K562 (cell line): ENCODE data around the gene PCDHB13. TPM values are rescaled to one million over a fixed set of nuclear protein-coding genes. Genes with fewer than 3 reads are reported as not detected.
"Not testable (repeated sequence)": the region's sequence is repeated elsewhere in the genome, so short reads cannot be mapped to it uniquely, and the experiment has no call there.

ENCODE experiments used
- ATAC-seq: fragments of 200-7000 bp; cut with Tn5 transposase; 3 replicates; pipeline ENCODE4 v1.9.1; 2020; ENCODE audit warnings: moderate library complexity
- BruUV-seq: library from RNA; stranded (reverse); fragments of 400-500 nt; replicated peaks from 2 replicates; lab custom pipeline; 2021; lab: Mats Ljungman, UMichigan
- CTCF ChIA-PET: fragments of 300-600 bp; formaldehyde crosslinking; extraction: SDS; loops from one replicate; lab custom pipeline; 2021; ENCODE audit warnings: low intra/inter-chr PET ratio; lab: Yijun Ruan, JAX
- POLR2A ChIA-PET: fragments of 300-600, 350-650 bp; sonication (Branson Sonifier 250); formaldehyde crosslinking; extraction: SDS; loops from one replicate; lab custom pipeline; 2021; ENCODE audit warnings: antibody characterized with exemption, inconsistent platforms; lab: Yijun Ruan, JAX
- DNase-seq, 4 experiments: peaks; one replicate each; pipeline versions ENCODE4 v3.0.0 to v3.0.0-alpha.2; 2011 to 2018; ENCODE audit warnings: low spot score in 3 of 4, mixed read lengths in 3 of 4; ENCODE audit errors: extremely low read depth in 1 of 4
- FAIRE-seq: peaks from 2 replicates; lab custom pipeline; 2011; peaks lifted over from hg19 to GRCh38; lab: Jason Lieb, UNC
- H2AFZ ChIP-seq: 2 replicates; pipeline ENCODE4 v1.6.0; 2011; ENCODE audit warnings: low read depth, low read length, control low read depth, inconsistent platforms
- H3K27ac ChIP-seq: fragments of 200-600 bp; 3 replicates; pipeline ENCODE4 v1.8.0; 2011; ENCODE audit warnings: low read depth, mild to moderate bottlenecking, control low read depth, inconsistent platforms, low read length, moderate library complexity, mixed read lengths; ENCODE audit errors: extremely low read depth
- H3K27me3 ChIP-seq, 2 experiments: fragments of 300-600 bp in 1 of 2; 2 replicates in 1 of 2; 3 replicates in 1 of 2; pipeline versions ENCODE4 v1.6.0 to v1.8.0; 2011; ENCODE audit warnings: inconsistent platforms in 2 of 2, low read length in 2 of 2, mild to moderate bottlenecking in 1 of 2, mixed read lengths in 1 of 2, moderate library complexity in 1 of 2; ENCODE audit not compliant: control insufficient read depth in 2 of 2, insufficient read depth in 2 of 2
- H3K36me3 ChIP-seq: fragments of 300-600 bp; 3 replicates; pipeline ENCODE4 v1.8.0; 2011; ENCODE audit warnings: mild to moderate bottlenecking, low read length, inconsistent platforms; ENCODE audit not compliant: control insufficient read depth, insufficient read depth
- H3K4me1 ChIP-seq, 2 experiments: fragments of 200-600 bp in 1 of 2; replicated peaks in 1 of 2; 2 replicates in 1 of 2; 3 replicates in 1 of 2; pipeline versions ENCODE4 v1.5.1 to v1.8.0; 2011; ENCODE audit warnings: inconsistent platforms in 2 of 2, low read length in 2 of 2, mild to moderate bottlenecking in 1 of 2, mixed read lengths in 1 of 2, moderate library complexity in 1 of 2; ENCODE audit not compliant: control insufficient read depth in 2 of 2, insufficient read depth in 2 of 2
- H3K4me2 ChIP-seq: 2 replicates; pipeline ENCODE4 v1.6.1; 2011; ENCODE audit warnings: low read length, control low read depth, inconsistent platforms, mixed read lengths; ENCODE audit not compliant: insufficient read depth
- H3K4me3 ChIP-seq: fragments of 200-600 bp; sonication (generic), shearing (Covaris generic); 2 replicates; pipeline ENCODE4 v1.5.1; 2016; ENCODE audit warnings: control low read depth, inconsistent platforms
- H3K79me2 ChIP-seq: fragments of 200-600 bp; 3 replicates; pipeline ENCODE4 v1.8.0; 2011; ENCODE audit warnings: low read length, inconsistent platforms; ENCODE audit not compliant: control insufficient read depth, insufficient read depth
- H3K9ac ChIP-seq, 2 experiments: 2 replicates each; pipeline versions ENCODE4 v1.6.0 to v1.6.1; 2011; ENCODE audit warnings: low read depth in 2 of 2, low read length in 2 of 2, control low read depth in 1 of 2, inconsistent platforms in 1 of 2, mild to moderate bottlenecking in 1 of 2, mixed read lengths in 1 of 2; ENCODE audit not compliant: insufficient read depth in 1 of 2
- H3K9me1 ChIP-seq: one replicate; pipeline ENCODE4 v1.6.0; 2011; ENCODE audit warnings: inconsistent platforms, mild to moderate bottlenecking, low read length, moderate library complexity; ENCODE audit not compliant: control insufficient read depth, insufficient read depth
- H3K9me3 ChIP-seq: replicated peaks from 2 replicates; pipeline ENCODE4 v1.5.1; 2011; ENCODE audit warnings: low read depth, low read length, inconsistent platforms; ENCODE audit not compliant: control insufficient read depth, insufficient read depth
- H4K20me1 ChIP-seq: replicated peaks from 2 replicates; pipeline ENCODE4 v1.6.1; 2011; ENCODE audit warnings: low read length, inconsistent platforms, mixed read lengths; ENCODE audit not compliant: control insufficient read depth, insufficient read depth
- KDM2B ChIP-seq: fragments of 250-450 bp; sonication (Bioruptor Pico); IDR thresholded peaks from 2 replicates; pipeline ENCODE4 v1.8.0; 2021; ENCODE audit warnings: mild to moderate bottlenecking, moderate library complexity
- RAD21 ChIP-seq, 2 experiments: fragments of 250-450 bp in 1 of 2; fragments of 450-650 bp in 1 of 2; sonication (Bioruptor Pico) in 1 of 2; formaldehyde crosslinking in 1 of 2; IDR thresholded peaks in 1 of 2; conservative IDR thresholded peaks in 1 of 2; 2 replicates each; pipeline versions ENCODE4 v1.4.0 to v1.8.0; 2020 to 2022; ENCODE audit warnings: mild to moderate bottlenecking in 2 of 2, moderate library complexity in 1 of 2
- WGBS: fragments of 100-300 bp; shearing (Covaris generic); methylation state at CpG from one replicate; pipeline ENCODE4 v1.1.6; 2016; ENCODE audit warnings: low coverage, mixed read lengths; ENCODE audit not compliant: insufficient coverage; ENCODE audit errors: missing lambda C conversion rate; 5-methylcytosine and 5-hydroxymethylcytosine counted together
- in situ Hi-C: fragments of 300-500 bp; cut with MboI; formaldehyde crosslinking; loops from 4 replicates; pipeline ENCODE4 v1.15.0; 2018; ENCODE audit warnings: inconsistent platforms, mixed read lengths
- intact Hi-C: fragments of 100-400 bp; cut with micrococcal nuclease; formaldehyde crosslinking; loops from 2 replicates; pipeline ENCODE4 v1.14.2; 2022
- polyA plus RNA-seq, 8 experiments: library from polyadenylated mRNA; depleted of rRNA in 4 of 8; stranded (reverse) in 5 of 8; unstranded in 3 of 8; fragments of >200 nt; fragmentation: Nextera tagmentation in 2 of 8; fragmentation: Illumina TruSeq in 1 of 8; extraction: Ambion mirVana in 2 of 8; extraction: Trizol in 1 of 8; gene quantifications; 2 replicates each; pipeline versions ENCODE4 v1.2.1 to v1.2.3, GENCODE V29; 2011 to 2014; ENCODE audit warnings: inconsistent platforms in 1 of 8, missing spikeins in 1 of 8
- total RNA-seq, 7 experiments: library from RNA; depleted of rRNA in 6 of 7; stranded (reverse); fragments of >200 nt in 6 of 7; fragmentation: Illumina TruSeq in 2 of 7; extraction: Trizol in 2 of 7; gene quantifications; 2 replicates each; pipeline versions ENCODE4 v1.2.1 to v1.2.3, GENCODE V29; 2011 to 2021; ENCODE audit warnings: low replicate concordance in 1 of 7
- TF ChIP-seq, protein P1 (sequence below), 3 experiments: IDR thresholded peaks in 2 of 3; conservative IDR thresholded peaks in 1 of 3; 2 replicates each; pipeline ENCODE4 v1.5.1; 2011 to 2012; ENCODE audit warnings: low read length in 3 of 3, mild to moderate bottlenecking in 3 of 3, control low read depth in 2 of 3, improper control_type of control experiment in 1 of 3, inconsistent platforms in 1 of 3, low read depth in 1 of 3, mixed read lengths in 1 of 3, moderate library complexity in 1 of 3; ENCODE audit not compliant: insufficient read depth in 2 of 3

PCDHB13 gene
- total and polyA plus RNA-seq, 9 of the 15 experiments (the other 6 are each of a cell fraction or from before 2014, with no cell fraction given), result 0.01 TPM; not detected in 8

GRCh38 chr5:141234109-141234667 lies 20.5 kb downstream of the PCDHB13 start:
- no peaks in the 10 kb centered on the region for H3K9me1 ChIP-seq
- intact Hi-C loops, result loop anchor here (10.0 kb wide), 1 partner anchor 281 kb away; no protein-coding TSS in a partner anchor
- no TSS peak for BruUV-seq
- no peak for ATAC-seq
- 1% methylated on average over 15 of the region's 15 CpGs for WGBS
- peaks cover 0 to 5% of the 10 kb centered on the region in 2 experiments; a peak in 1 of 5 replicates for H3K4me1 ChIP-seq
- H2AFZ ChIP-seq, result peak overlapping the region; percentile 9; the same call in 1 of the 2 replicates
- TF ChIP-seq RAD21 (CRISPR knock-in tag; conservative IDR thresholded peaks at IDR 0.05 in 1 of 2, IDR thresholded peaks at IDR 0.05 in 1 of 2) (peak; percentile 19 to 37; a peak in 2 of 4 replicates), KDM2B (no peak)
- TF ChIP-seq, protein P1, sequence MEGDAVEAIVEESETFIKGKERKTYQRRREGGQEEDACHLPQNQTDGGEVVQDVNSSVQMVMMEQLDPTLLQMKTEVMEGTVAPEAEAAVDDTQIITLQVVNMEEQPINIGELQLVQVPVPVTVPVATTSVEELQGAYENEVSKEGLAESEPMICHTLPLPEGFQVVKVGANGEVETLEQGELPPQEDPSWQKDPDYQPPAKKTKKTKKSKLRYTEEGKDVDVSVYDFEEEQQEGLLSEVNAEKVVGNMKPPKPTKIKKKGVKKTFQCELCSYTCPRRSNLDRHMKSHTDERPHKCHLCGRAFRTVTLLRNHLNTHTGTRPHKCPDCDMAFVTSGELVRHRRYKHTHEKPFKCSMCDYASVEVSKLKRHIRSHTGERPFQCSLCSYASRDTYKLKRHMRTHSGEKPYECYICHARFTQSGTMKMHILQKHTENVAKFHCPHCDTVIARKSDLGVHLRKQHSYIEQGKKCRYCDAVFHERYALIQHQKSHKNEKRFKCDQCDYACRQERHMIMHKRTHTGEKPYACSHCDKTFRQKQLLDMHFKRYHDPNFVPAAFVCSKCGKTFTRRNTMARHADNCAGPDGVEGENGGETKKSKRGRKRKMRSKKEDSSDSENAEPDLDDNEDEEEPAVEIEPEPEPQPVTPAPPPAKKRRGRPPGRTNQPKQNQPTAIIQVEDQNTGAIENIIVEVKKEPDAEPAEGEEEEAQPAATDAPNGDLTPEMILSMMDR (IDR thresholded peaks at IDR 0.05 in 2 of 3, conservative IDR thresholded peaks at IDR 0.05 in 1 of 3; ENCODE audit: insufficient read depth in 2 of 3, low read depth in 1 of 3, low read length in 3 of 3), result peak; percentile 48 to 68 (median 54); a peak in 4 of 6 replicates
- FAIRE-seq, result no peak
- DNase-seq, result peak in 1 of 4 experiments; percentile 9
- H3K36me3 ChIP-seq, result no peaks in the 10 kb centered on the region
- H3K27me3 ChIP-seq, result peaks cover 2 to 13% of the 10 kb centered on the region in 2 experiments; a peak in 2 of 5 replicates
- H3K79me2 ChIP-seq, result no peaks in the 10 kb centered on the region
- H3K4me3 ChIP-seq, result no peak overlapping the region
- CTCF ChIA-PET, result no interaction called here
- H3K9me3 ChIP-seq, result no peaks in the 10 kb centered on the region
- in situ Hi-C loops, result loop anchor here (10.0 kb wide), 1 partner anchor 331 kb away; no protein-coding TSS in a partner anchor
- no peak overlapping the region for H3K4me2 ChIP-seq
- no peak overlapping the region for H3K27ac ChIP-seq
- H3K9ac ChIP-seq, result no peak overlapping the region
- no peaks in the 10 kb centered on the region for H4K20me1 ChIP-seq
- POLR2A ChIA-PET, result no interaction called here

DNA sequence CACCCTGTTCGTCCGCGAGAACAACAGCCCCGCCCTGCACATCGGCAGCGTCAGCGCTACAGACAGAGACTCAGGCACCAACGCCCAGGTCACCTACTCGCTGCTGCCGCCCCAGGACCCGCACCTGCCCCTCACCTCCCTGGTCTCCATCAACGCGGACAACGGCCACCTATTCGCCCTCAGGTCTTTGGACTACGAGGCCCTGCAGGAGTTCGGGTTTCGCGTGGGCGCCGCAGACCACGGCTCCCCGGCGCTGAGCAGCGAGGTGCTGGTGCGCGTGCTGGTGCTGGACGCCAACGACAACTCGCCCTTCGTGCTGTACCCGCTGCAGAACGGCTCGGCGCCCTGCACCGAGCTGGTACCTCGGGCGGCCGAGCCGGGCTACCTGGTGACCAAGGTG lies 22.2 kb downstream of the PCDHB13 start:
- H3K9me1 ChIP-seq, H3K27ac ChIP-seq, H3K36me3 ChIP-seq, H2AFZ ChIP-seq, H3K4me1 ChIP-seq, H4K20me1 ChIP-seq, FAIRE-seq, H3K79me2 ChIP-seq, H3K9ac ChIP-seq, ATAC-seq, POLR2A ChIA-PET, CTCF ChIA-PET, H3K9me3 ChIP-seq, BruUV-seq, H3K4me3 ChIP-seq, DNase-seq, H3K4me2 ChIP-seq: not testable (repeated sequence)
- in situ Hi-C loops, result loop anchor here (10.0 kb wide), 1 partner anchor 329 kb away; no protein-coding TSS in a partner anchor
- intact Hi-C loops, result loop anchor here (10.0 kb wide), 1 partner anchor 279 kb away; no protein-coding TSS in a partner anchor
- WGBS, result 13% methylated on average over 36 of the region's 40 CpGs
- H3K27me3 ChIP-seq, result peaks cover 2 to 14% of the 10 kb centered on the region in 2 experiments; a peak in 2 of 5 replicates
